ENCODE measurements around the gene POLR3K.
A peak's percentile ranks its signal among the peaks of the same experiment; 100 is the strongest.

POLR3K gene

DNA sequence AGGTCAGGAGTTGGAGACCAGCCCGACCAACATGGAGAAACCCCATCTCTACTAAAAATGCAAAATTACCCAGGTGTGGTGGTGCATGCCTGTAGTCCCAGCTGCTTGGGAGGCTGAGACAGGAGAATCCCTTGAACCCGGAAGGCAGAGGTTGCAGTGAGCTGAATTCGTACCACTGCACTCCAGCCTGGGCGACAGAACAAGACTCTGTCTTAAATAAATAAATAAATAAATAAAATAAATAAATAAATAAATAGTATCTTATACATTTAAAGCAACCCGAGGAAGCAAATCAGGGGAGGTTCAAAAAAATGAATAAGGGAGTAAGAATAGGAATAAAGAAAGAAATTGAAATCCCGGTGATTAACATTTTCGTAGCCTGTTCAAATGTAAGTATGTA, 6.9 kb downstream of the POLR3K start (continued):
- TF ChIP-seq ZXDB (tag by site-specific recombination; IDR thresholded peaks at IDR 0.05): peak; percentile 88
- TF ChIP-seq GFI1B (tag by site-specific recombination; IDR thresholded peaks at IDR 0.05): peak; percentile 78
- TF ChIP-seq ZNF433 (tag by site-specific recombination; IDR thresholded peaks at IDR 0.05; ENCODE audit: low read depth): peak; percentile 99
- peak; percentile 95 for TF ChIP-seq ZNF558 (tag by site-specific recombination; IDR thresholded peaks at IDR 0.05)
- TF ChIP-seq ZBTB7A (tag by site-specific recombination; IDR thresholded peaks at IDR 0.05; ENCODE audit: low read depth): peak; percentile 77; the same call in 1 of the 2 replicates
- TF ChIP-seq ZNF138 (tag by site-specific recombination; IDR thresholded peaks at IDR 0.05; ENCODE audit: borderline replicate concordance): peak; percentile 98
- TF ChIP-seq ZNF121 (tag by site-specific recombination; IDR thresholded peaks at IDR 0.05): peak; percentile 82
- TF ChIP-seq BCL11B (tag by site-specific recombination; IDR thresholded peaks at IDR 0.05; ENCODE audit: low read depth): peak; percentile 48; the same call in 1 of the 2 replicates
- peak; percentile 56 for TF ChIP-seq ZNF341 (tag by site-specific recombination; IDR thresholded peaks at IDR 0.05; ENCODE audit: low read depth)
- TF ChIP-seq, protein P1, sequence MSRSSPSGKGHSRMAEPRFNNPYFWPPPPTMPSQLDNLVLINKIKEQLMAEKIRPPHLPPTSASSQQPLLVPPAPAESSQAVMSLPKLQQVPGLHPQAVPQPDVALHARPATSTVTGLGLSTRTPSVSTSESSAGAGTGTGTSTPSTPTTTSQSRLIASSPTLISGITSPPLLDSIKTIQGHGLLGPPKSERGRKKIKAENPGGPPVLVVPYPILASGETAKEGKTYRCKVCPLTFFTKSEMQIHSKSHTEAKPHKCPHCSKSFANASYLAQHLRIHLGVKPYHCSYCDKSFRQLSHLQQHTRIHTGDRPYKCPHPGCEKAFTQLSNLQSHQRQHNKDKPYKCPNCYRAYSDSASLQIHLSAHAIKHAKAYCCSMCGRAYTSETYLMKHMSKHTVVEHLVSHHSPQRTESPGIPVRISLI (tag by site-specific recombination; IDR thresholded peaks at IDR 0.05): peak; percentile 67; the same call in 1 of the 2 replicates
- TF ChIP-seq ZNF664 (tag by site-specific recombination; IDR thresholded peaks at IDR 0.05): peak; percentile 94
- TF ChIP-seq ZBTB21 (tag by site-specific recombination; IDR thresholded peaks at IDR 0.05): peak; percentile 81
- peak; percentile 12; the same call in 1 of the 2 replicates for TF ChIP-seq OSR2 (tag by site-specific recombination; IDR thresholded peaks at IDR 0.05)
- TF ChIP-seq, protein P2, sequence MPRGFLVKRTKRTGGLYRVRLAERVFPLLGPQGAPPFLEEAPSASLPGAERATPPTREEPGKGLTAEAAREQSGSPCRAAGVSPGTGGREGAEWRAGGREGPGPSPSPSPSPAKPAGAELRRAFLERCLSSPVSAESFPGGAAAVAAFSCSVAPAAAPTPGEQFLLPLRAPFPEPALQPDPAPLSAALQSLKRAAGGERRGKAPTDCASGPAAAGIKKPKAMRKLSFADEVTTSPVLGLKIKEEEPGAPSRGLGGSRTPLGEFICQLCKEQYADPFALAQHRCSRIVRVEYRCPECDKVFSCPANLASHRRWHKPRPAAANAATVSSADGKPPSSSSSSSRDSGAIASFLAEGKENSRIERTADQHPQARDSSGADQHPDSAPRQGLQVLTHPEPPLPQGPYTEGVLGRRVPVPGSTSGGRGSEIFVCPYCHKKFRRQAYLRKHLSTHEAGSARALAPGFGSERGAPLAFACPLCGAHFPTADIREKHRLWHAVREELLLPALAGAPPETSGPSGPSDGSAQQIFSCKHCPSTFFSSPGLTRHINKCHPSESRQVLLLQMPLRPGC (tag by site-specific recombination; IDR thresholded peaks at IDR 0.05): 0 out of 2 replicates have a peak, but pooled peaks have one; percentile 48
- TF ChIP-seq ZNF366 (tag by site-specific recombination; conservative IDR thresholded peaks at IDR 0.05): peak; percentile 49; the same call in 1 of the 2 replicates
- peak; percentile 99 for TF ChIP-seq ZNF555 (tag by site-specific recombination; conservative IDR thresholded peaks at IDR 0.05)
- TF ChIP-seq ZBTB8A (tag by site-specific recombination; IDR thresholded peaks at IDR 0.05): peak; percentile 93

DNA sequence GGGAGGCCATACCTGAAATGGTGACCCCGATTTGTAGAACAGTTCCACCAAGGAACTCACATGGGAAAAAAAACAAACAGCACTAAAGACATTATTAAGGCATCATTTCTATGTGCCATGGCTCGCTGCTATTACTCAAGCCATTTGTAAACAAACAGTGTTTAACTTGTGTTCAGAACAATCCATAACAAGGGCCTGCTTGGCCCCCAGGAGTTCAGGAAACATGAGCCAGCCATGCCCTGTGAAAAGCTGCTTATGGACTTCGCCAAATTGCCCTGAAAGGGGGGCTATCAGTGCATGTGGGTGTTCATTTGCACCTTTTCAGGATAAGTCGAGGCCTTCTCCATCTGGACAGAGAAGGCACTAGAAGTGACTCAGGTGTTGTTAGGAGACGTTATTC, 8.0 kb downstream of the POLR3K start:
- Histone ChIP-seq H3K4me1 (ENCODE audit: control insufficient read depth, insufficient read depth, low read length) (0 out of 2 replicates have a peak, but pooled peaks cover 2% of the 10 kb centered on the region), H3K4me3 (ENCODE audit: low read depth, low read length) (no peak overlapping the region), H3K9me3 (ENCODE audit: control insufficient read depth, insufficient read depth, low read depth, low read length) (no peaks in the 10 kb centered on the region), H3K27ac (ENCODE audit: extremely low read depth, low read depth, low read length) (no peak overlapping the region), H3K36me3 (ENCODE audit: control insufficient read depth in 2 of 2, insufficient read depth in 1 of 2, low read length in 2 of 2) (peaks cover 22 to 79% of the 10 kb centered on the region in 2 experiments)
- ChIA-PET POLR2A (interaction anchor here (2.3 kb wide), 1 partner anchor 8 kb away, joined by 20 read pairs; the partner anchor contains the start of genes POLR3K and SNRNP25), CTCF (interaction anchor here (0.7 to 1.7 kb wide), 3 partner anchors 20 to 557 kb away, joined by 3 to 5 read pairs (median 3); no protein-coding TSS in a partner anchor)
- TF ChIP-seq ZBTB20 (tag by site-specific recombination; IDR thresholded peaks at IDR 0.05) (no peak), ZNF561 (tag by site-specific recombination; IDR thresholded peaks at IDR 0.05; ENCODE audit: borderline replicate concordance) (no peak), ZNF266 (tag by site-specific recombination; IDR thresholded peaks at IDR 0.05; ENCODE audit: low read depth) (no peak), ZNF394 (tag by site-specific recombination; IDR thresholded peaks at IDR 0.05; ENCODE audit: borderline replicate concordance) (no peak), ZNF423 (tag by site-specific recombination; IDR thresholded peaks at IDR 0.05) (no peak), BCL11A (tag by site-specific recombination; IDR thresholded peaks at IDR 0.05; ENCODE audit: low read depth) (no peak), ZNF239 (tag by site-specific recombination; IDR thresholded peaks at IDR 0.05) (no peak), GLIS1 (tag by site-specific recombination; IDR thresholded peaks at IDR 0.05) (peak; percentile 96), ZNF600 (tag by site-specific recombination; IDR thresholded peaks at IDR 0.05) (peak; percentile 87; the same call in 1 of the 2 replicates)
- TF ChIP-seq, protein P3, sequence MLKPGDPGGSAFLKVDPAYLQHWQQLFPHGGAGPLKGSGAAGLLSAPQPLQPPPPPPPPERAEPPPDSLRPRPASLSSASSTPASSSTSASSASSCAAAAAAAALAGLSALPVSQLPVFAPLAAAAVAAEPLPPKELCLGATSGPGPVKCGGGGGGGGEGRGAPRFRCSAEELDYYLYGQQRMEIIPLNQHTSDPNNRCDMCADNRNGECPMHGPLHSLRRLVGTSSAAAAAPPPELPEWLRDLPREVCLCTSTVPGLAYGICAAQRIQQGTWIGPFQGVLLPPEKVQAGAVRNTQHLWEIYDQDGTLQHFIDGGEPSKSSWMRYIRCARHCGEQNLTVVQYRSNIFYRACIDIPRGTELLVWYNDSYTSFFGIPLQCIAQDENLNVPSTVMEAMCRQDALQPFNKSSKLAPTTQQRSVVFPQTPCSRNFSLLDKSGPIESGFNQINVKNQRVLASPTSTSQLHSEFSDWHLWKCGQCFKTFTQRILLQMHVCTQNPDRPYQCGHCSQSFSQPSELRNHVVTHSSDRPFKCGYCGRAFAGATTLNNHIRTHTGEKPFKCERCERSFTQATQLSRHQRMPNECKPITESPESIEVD (tag by site-specific recombination; IDR thresholded peaks at IDR 0.05): no peak
- TF ChIP-seq, protein P4, sequence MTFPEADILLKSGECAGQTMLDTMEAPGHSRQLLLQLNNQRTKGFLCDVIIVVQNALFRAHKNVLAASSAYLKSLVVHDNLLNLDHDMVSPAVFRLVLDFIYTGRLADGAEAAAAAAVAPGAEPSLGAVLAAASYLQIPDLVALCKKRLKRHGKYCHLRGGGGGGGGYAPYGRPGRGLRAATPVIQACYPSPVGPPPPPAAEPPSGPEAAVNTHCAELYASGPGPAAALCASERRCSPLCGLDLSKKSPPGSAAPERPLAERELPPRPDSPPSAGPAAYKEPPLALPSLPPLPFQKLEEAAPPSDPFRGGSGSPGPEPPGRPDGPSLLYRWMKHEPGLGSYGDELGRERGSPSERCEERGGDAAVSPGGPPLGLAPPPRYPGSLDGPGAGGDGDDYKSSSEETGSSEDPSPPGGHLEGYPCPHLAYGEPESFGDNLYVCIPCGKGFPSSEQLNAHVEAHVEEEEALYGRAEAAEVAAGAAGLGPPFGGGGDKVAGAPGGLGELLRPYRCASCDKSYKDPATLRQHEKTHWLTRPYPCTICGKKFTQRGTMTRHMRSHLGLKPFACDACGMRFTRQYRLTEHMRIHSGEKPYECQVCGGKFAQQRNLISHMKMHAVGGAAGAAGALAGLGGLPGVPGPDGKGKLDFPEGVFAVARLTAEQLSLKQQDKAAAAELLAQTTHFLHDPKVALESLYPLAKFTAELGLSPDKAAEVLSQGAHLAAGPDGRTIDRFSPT (tag by site-specific recombination; IDR thresholded peaks at IDR 0.05): no peak

Data from HEK293 (cell line).